ENCODE data around the gene SCAF1. TPM values are rescaled to one million over a fixed set of nuclear protein-coding genes. Genes with fewer than 3 reads are reported as not detected.

Gene SCAF1
- total and polyA plus RNA-seq, 10 donors = 7.5 to 66.2 (median 33.8) TPM

- no peak for DNase-seq
- H3K4me1 ChIP-seq = peaks cover 11 to 66% (median 43%) of the 10 kb centered on the region in 6 donors
- no peaks in the 10 kb centered on the region for H3K27me3 ChIP-seq (replicated peaks in 1 of 7)
- no peaks in the 10 kb centered on the region for H3K9me3 ChIP-seq
- no peak for TF ChIP-seq POLR2AphosphoS5 (IDR thresholded peaks at IDR 0.05)
- no peak for TF ChIP-seq POLR2A (IDR thresholded peaks at IDR 0.05)
- intact Hi-C loops (cut with DNase I; ENCODE audit: low total_unique reads) = no loop called here
- no peak overlapping the region for H3K4me3 ChIP-seq
- 90 to 96% (median 93%) methylated on average over 10 to 13 of the region's 13 CpGs for WGBS, 5 donors
- H3K27ac ChIP-seq = peak overlapping the region in 1 of 8 donors; percentile 4
- H3K36me3 ChIP-seq = peaks cover 0 to 67% (median 43%) of the 10 kb centered on the region in 6 donors
These were observed 4.0 kb downstream of the SCAF1 start for GRCh38 chr19:49645995-49646394.

- Histone ChIP-seq H3K9me3 (no peaks in the 10 kb centered on the region), H3K4me1 (peaks cover 11 to 65% (median 38%) of the 10 kb centered on the region in 6 donors), H3K4me3 (no peak overlapping the region), H3K27ac (no peak overlapping the region), H3K36me3 (peaks cover 0 to 72% (median 49%) of the 10 kb centered on the region in 6 donors), H3K27me3 (replicated peaks in 1 of 7) (no peaks in the 10 kb centered on the region)
- no peak for DNase-seq
- intact Hi-C loops (cut with DNase I; ENCODE audit: low total_unique reads) = no loop called here
- 93 to 96% (median 95%) methylated on average over 17 of the region's 17 CpGs for WGBS, 5 donors
- peak in 1 of 3 donors; percentile 40 for TF ChIP-seq POLR2AphosphoS5 (IDR thresholded peaks at IDR 0.05)
- TF ChIP-seq CTCF (IDR thresholded peaks at IDR 0.05 in 8 of 11, conservative IDR thresholded peaks at IDR 0.05 in 3 of 11) = no peak
- no peak for TF ChIP-seq POLR2A (IDR thresholded peaks at IDR 0.05)
These were observed 4.6 kb downstream of the SCAF1 start for GRCh38 chr19:49646586-49646985.

- Histone ChIP-seq H3K4me3 (no peak overlapping the region), H3K36me3 (peaks cover 0 to 100% (median 82%) of the 10 kb centered on the region in 6 donors), H3K27ac (peak overlapping the region in 4 of 8 donors; percentile 57 to 79 (median 71)), H3K9me3 (no peaks in the 10 kb centered on the region), H3K27me3 (replicated peaks in 1 of 7) (no peaks in the 10 kb centered on the region), H3K4me1 (peaks cover 0 to 48% (median 6%) of the 10 kb centered on the region in 6 donors)
- intact Hi-C loops (cut with DNase I; ENCODE audit: low total_unique reads) = no loop called here
- WGBS, 5 donors = 87 to 96% (median 94%) methylated on average over 44 to 72 of the region's 72 CpGs
- no peak for DNase-seq
- TF ChIP-seq CTCF (IDR thresholded peaks at IDR 0.05 in 8 of 11, conservative IDR thresholded peaks at IDR 0.05 in 3 of 11) = no peak
- TF ChIP-seq POLR2A (IDR thresholded peaks at IDR 0.05) = no peak
- TF ChIP-seq POLR2AphosphoS5 (IDR thresholded peaks at IDR 0.05) = peak in 2 of 3 donors; percentile 4 to 53
These were observed 9.2 kb downstream of the SCAF1 start for GRCh38 chr19:49651029-49651819.

GRCh38 chr19:49651820-49652550 lies 10.0 kb downstream of the SCAF1 start:
- TF ChIP-seq POLR2A (IDR thresholded peaks at IDR 0.05) = no peak
- no peak for TF ChIP-seq POLR2AphosphoS5 (IDR thresholded peaks at IDR 0.05)
- TF ChIP-seq CTCF (IDR thresholded peaks at IDR 0.05 in 8 of 11, conservative IDR thresholded peaks at IDR 0.05 in 3 of 11) = no peak
- Histone ChIP-seq H3K9me3 (no peaks in the 10 kb centered on the region), H3K36me3 (peaks cover 0 to 100% (median 82%) of the 10 kb centered on the region in 6 donors), H3K4me3 (no peak overlapping the region), H3K27me3 (replicated peaks in 1 of 7) (no peaks in the 10 kb centered on the region), H3K4me1 (peaks cover 0 to 50% (median 8%) of the 10 kb centered on the region in 6 donors), H3K27ac (peak overlapping the region in 1 of 8 donors; percentile 74)
- no peak for DNase-seq
- intact Hi-C loops (cut with DNase I; ENCODE audit: low total_unique reads) = no loop called here
- 96 to 99% (median 96%) methylated on average over 56 to 110 of the region's 110 CpGs for WGBS, 5 donors
